Ovary (tissue), 3 donors: ENCODE measurements around the gene MDFI.

Experiments
- POLR2A ChIP-seq: fragments of 450-650 bp; IDR thresholded peaks from one replicate; pipeline ENCODE4 v1.6.1; 2017; ENCODE audit warnings: antibody characterized with exemption, mild to moderate bottlenecking, moderate library complexity
- TF ChIP-seq, protein P1 (sequence below), 3 donors: fragments of 450-650 bp in 2 of 3; fragments of 200-600 bp in 1 of 3; IDR thresholded peaks; one replicate each; pipeline versions ENCODE4 v1.5.1 to v1.8.0; 2016 to 2022; ENCODE audit warnings: antibody characterized with exemption in 3 of 3, mild to moderate bottlenecking in 1 of 3
- donor health status: DM: no; HTN: no; CAD: no.

DNA sequence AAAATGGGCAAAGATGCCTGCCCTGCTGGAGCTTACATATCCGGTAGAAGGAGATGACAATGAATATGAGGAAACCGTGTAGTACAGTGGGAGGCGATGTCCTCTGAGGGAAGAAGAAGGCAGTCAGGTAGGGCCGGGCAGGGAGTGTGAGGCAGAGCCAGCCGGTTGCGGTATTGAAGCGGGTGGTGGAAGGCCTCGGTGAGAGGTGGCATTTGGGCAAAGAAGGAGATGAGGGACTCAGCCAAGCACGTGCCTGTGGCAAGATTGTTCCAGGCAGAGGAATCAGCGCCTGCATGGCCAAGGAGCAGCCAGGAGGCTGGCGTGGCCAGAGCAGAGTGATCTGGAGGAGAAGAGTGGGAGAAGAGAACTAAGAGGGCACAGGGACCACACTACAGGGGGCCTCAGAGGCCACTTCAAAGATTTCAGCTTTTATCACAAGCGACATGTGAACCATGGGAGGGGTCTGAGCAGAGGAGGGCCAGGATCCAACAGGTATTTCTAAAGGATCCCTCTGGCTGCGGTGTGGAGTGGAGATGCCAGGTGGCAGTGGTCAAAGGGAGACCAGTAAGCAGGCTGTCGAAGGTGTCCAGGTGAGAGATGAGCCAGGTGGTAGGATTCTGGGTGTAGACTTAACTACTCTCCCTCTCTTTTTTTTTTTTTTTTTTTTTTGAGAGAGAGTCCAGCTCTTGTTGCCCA is 13.8 kb downstream of the MDFI start:
- TF ChIP-seq, protein P1, sequence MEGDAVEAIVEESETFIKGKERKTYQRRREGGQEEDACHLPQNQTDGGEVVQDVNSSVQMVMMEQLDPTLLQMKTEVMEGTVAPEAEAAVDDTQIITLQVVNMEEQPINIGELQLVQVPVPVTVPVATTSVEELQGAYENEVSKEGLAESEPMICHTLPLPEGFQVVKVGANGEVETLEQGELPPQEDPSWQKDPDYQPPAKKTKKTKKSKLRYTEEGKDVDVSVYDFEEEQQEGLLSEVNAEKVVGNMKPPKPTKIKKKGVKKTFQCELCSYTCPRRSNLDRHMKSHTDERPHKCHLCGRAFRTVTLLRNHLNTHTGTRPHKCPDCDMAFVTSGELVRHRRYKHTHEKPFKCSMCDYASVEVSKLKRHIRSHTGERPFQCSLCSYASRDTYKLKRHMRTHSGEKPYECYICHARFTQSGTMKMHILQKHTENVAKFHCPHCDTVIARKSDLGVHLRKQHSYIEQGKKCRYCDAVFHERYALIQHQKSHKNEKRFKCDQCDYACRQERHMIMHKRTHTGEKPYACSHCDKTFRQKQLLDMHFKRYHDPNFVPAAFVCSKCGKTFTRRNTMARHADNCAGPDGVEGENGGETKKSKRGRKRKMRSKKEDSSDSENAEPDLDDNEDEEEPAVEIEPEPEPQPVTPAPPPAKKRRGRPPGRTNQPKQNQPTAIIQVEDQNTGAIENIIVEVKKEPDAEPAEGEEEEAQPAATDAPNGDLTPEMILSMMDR (IDR thresholded peaks at IDR 0.05): no peak
- no peak for TF ChIP-seq POLR2A
